BE2C (cell line): Measurements from ENCODE around the gene SBNO1.
"Not testable (repeated sequence)": the region's sequence is repeated elsewhere in the genome, so short reads cannot be mapped to it uniquely, and the experiment has no call there.

Experiments used
- DNase-seq: peaks from one replicate; pipeline ENCODE4 v3.0.0-alpha.2; 2020
- H3K27me3 ChIP-seq: fragments of 250-450 bp; sonication (Bioruptor Pico); 2 replicates; pipeline ENCODE4 v1.5.1; 2020; ENCODE audit warnings: mild to moderate bottlenecking
- H3K36me3 ChIP-seq: fragments of 250-450 bp; sonication (Bioruptor Pico); 2 replicates; pipeline ENCODE4 v1.5.1; 2020; ENCODE audit warnings: mild to moderate bottlenecking
- H3K4me1 ChIP-seq: fragments of 250-450 bp; sonication (Bioruptor Pico); 2 replicates; pipeline ENCODE4 v1.5.1; 2020
- H3K4me3 ChIP-seq: 2 replicates; pipeline ENCODE4 v1.5.1; 2011; ENCODE audit warnings: low read depth, low read length
- H3K9me3 ChIP-seq: fragments of 250-450 bp; sonication (Bioruptor Pico); 2 replicates; pipeline ENCODE4 v1.5.1; 2020
- CTCF ChIP-seq: IDR thresholded peaks from 2 replicates; pipeline ENCODE4 v1.5.1; 2012; ENCODE audit warnings: mild to moderate bottlenecking, low read depth, low read length

SBNO1 gene

GRCh38 chr12:123335490-123335889, 29.2 kb downstream of the SBNO1 start:
- TF ChIP-seq CTCF, result no peak
- no peaks in the 10 kb centered on the region for H3K4me1 ChIP-seq
- H3K27me3 ChIP-seq, result no peaks in the 10 kb centered on the region
- DNase-seq, result no peak
- peaks cover 84% of the 10 kb centered on the region for H3K36me3 ChIP-seq
- H3K4me3 ChIP-seq, result no peak overlapping the region
- H3K9me3 ChIP-seq, result no peaks in the 10 kb centered on the region

GRCh38 chr12:123329799-123330198, 34.8 kb downstream of the SBNO1 start:
- no peak overlapping the region for H3K4me3 ChIP-seq
- no peak for DNase-seq
- H3K4me1 ChIP-seq, result no peaks in the 10 kb centered on the region
- no peaks in the 10 kb centered on the region for H3K27me3 ChIP-seq
- no peak for TF ChIP-seq CTCF
- H3K9me3 ChIP-seq, result no peaks in the 10 kb centered on the region; the same call in 1 of the 2 replicates
- peaks cover 89% of the 10 kb centered on the region for H3K36me3 ChIP-seq

DNA sequence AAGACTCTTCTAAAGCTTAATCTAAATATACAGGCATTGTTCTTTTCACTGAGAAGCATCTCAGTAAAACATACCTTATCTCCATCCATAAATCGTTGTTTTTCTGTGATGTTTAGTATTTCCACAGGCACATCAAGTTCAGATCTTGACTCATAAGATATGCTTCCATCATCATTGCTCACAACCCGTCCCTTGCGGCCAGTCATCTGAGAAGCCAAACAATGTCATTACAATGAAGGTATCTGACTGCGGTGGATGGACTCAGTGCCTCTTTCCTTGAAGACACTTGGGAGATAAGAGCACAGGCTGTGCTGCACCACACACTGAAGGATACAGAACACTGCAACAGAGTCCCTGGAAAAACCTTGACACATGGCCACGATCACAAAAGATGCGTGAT, 44.8 kb downstream of the SBNO1 start:
- no peak for DNase-seq
- Histone ChIP-seq H3K4me3 (no peak overlapping the region), H3K9me3 (no peaks in the 10 kb centered on the region), H3K36me3 (peaks cover 93% of the 10 kb centered on the region), H3K27me3 (no peaks in the 10 kb centered on the region), H3K4me1 (no peaks in the 10 kb centered on the region)
- TF ChIP-seq CTCF, result no peak

- DNase-seq, result no peak
- Histone ChIP-seq H3K36me3 (peaks cover 93% of the 10 kb centered on the region), H3K27me3 (no peaks in the 10 kb centered on the region), H3K4me1 (no peaks in the 10 kb centered on the region), H3K4me3 (no peak overlapping the region), H3K9me3 (no peaks in the 10 kb centered on the region)
- no peak for TF ChIP-seq CTCF
Observed at GRCh38 chr12:123319273-123319672, 45.4 kb downstream of the SBNO1 start.

DNA sequence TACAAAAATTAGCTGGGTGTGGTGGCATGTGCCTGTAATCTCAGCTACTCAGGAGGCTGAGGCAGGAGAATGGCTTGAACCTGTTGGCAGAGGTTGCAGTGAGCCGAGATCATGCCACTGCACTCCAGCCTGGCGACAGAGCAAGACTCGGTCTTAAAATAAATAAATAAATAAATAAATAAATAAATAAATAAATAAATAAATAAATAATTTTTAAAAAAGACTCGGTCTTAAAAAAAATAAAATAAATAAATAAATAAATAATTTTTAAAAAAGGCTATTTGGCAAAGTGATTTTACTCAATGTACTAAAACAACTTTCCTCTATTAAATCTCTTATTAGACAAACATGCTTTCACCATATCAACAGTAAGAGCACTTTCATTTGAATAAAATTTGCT, 51.6 kb downstream of the SBNO1 start:
- H3K27me3 ChIP-seq, H3K4me3 ChIP-seq, DNase-seq, H3K4me1 ChIP-seq, H3K9me3 ChIP-seq: not testable (repeated sequence)
- H3K36me3 ChIP-seq, result peaks cover 87% of the 10 kb centered on the region

GRCh38 chr12:123306200-123306599, 58.4 kb downstream of the SBNO1 start:
- peaks cover 85% of the 10 kb centered on the region for H3K36me3 ChIP-seq
- H3K4me3 ChIP-seq, result no peak overlapping the region
- H3K27me3 ChIP-seq, result no peaks in the 10 kb centered on the region
- no peak for TF ChIP-seq CTCF
- H3K4me1 ChIP-seq, result no peaks in the 10 kb centered on the region
- no peak for DNase-seq
- H3K9me3 ChIP-seq, result no peaks in the 10 kb centered on the region

GRCh38 chr12:123305136-123305535, 59.5 kb downstream of the SBNO1 start:
- no peaks in the 10 kb centered on the region for H3K4me1 ChIP-seq
- no peak for TF ChIP-seq CTCF
- DNase-seq, result no peak
- H3K4me3 ChIP-seq, result no peak overlapping the region
- H3K36me3 ChIP-seq, result peaks cover 84% of the 10 kb centered on the region
- no peaks in the 10 kb centered on the region for H3K27me3 ChIP-seq
- no peaks in the 10 kb centered on the region for H3K9me3 ChIP-seq
